GM18499 (cell line): ENCODE measurements around the gene RTBDN.

Experiments used
- ATAC-seq: cut with Tn5 transposase; IDR thresholded peaks from one replicate; pipeline ENCODE4 v1.9.1; 2021; ENCODE audit warnings: moderate number of reproducible peaks; ENCODE audit not compliant: insufficient read depth, unreplicated experiment

The RTBDN gene

GRCh38 chr19:12783849-12784393 is 50.5 kb downstream of the RTBDN start:
- no peak for ATAC-seq

- ATAC-seq, result no peak
Observed at GRCh38 chr19:12783291-12783848, 51.0 kb downstream of the RTBDN start.

- ATAC-seq, result no peak
Observed at GRCh38 chr19:12782424-12783290, 51.7 kb downstream of the RTBDN start.

- no peak for ATAC-seq
Observed at GRCh38 chr19:12782174-12782423, 52.3 kb downstream of the RTBDN start.

GRCh38 chr19:12779162-12779993 is 55.0 kb downstream of the RTBDN start:
- no peak for ATAC-seq

- ATAC-seq, result no peak
Observed at GRCh38 chr19:12778905-12779161, 55.5 kb downstream of the RTBDN start.

- ATAC-seq, result no peak
Observed at GRCh38 chr19:12778017-12778904, 56.1 kb downstream of the RTBDN start.

GRCh38 chr19:12777217-12778016 is 57.0 kb downstream of the RTBDN start:
- no peak for ATAC-seq
